Measurements from ENCODE around the gene ENGASE. TPM values are rescaled to one million over a fixed set of nuclear protein-coding genes. Genes with fewer than 3 reads are reported as not detected.

The ENGASE gene
- total and polyA plus RNA-seq, 2 of the 4 experiments (the other 2 are of a cell fraction), result 3.9 to 12.1 TPM

- DNase-seq, result no peak
- no peak overlapping the region for H3K56ac ChIP-seq (ENCODE audit: extremely low read depth, insufficient read depth, low read length)
- no peak overlapping the region for H3K23ac ChIP-seq (ENCODE audit: low read depth, low read length)
- ATAC-seq (ENCODE audit: low read depth), result no peak
- H3K27ac ChIP-seq (ENCODE audit: insufficient read depth, low read length), result no peak overlapping the region
- peaks cover 0 to 13% of the 10 kb centered on the region in 2 experiments; a peak in 2 of 4 replicates for H3K79me1 ChIP-seq (ENCODE audit: low read depth in 1 of 2, low read length in 2 of 2)
- H3K4ac ChIP-seq (ENCODE audit: low read depth, low read length), result no peak overlapping the region
- H2BK120ac ChIP-seq (ENCODE audit: low read depth, low read length), result no peak overlapping the region
- no peaks in the 10 kb centered on the region for H3K27me3 ChIP-seq (ENCODE audit: control insufficient read depth, insufficient read depth, low read length)
- H2BK20ac ChIP-seq (ENCODE audit: low read depth, low read length), result no peak overlapping the region
- H3K18ac ChIP-seq (ENCODE audit: low read depth, low read length), result no peak overlapping the region
- H3K4me2 ChIP-seq (ENCODE audit: low read depth, low read length), result no peak overlapping the region
- BruUV-seq (replicated peaks), result no TSS peak
- H2AK9ac ChIP-seq (replicated peaks; ENCODE audit: low read depth, low read length, poor library complexity), result no peak overlapping the region
- 0 out of 2 replicates have a peak, but pooled peaks cover 4% of the 10 kb centered on the region for H4K20me1 ChIP-seq (ENCODE audit: insufficient read depth, low read length)
- intact Hi-C loops (cut with micrococcal nuclease), result no loop called here
- H3K14ac ChIP-seq (replicated peaks; ENCODE audit: low read depth, low read length), result no peak overlapping the region
- H2AK5ac ChIP-seq (ENCODE audit: low read depth, low read length), result no peak overlapping the region
- H4K8ac ChIP-seq (ENCODE audit: low read depth in 2 of 2, low read length in 2 of 2), result no peak overlapping the region
- ChIA-PET CTCF (interaction anchor here (0.9 kb wide), 1 partner anchor 51 kb away, joined by 3 read pairs; no protein-coding TSS in a partner anchor), POLR2A (ENCODE audit: unreplicated experiment) (no interaction called here)
- TF ChIP-seq CHD1 (IDR thresholded peaks at IDR 0.05; ENCODE audit: low read depth, low read length) (no peak), MXI1 (IDR thresholded peaks at IDR 0.05; ENCODE audit: borderline replicate concordance, low read depth, low read length) (no peak), MAFK (IDR thresholded peaks at IDR 0.05; ENCODE audit: low read depth, low read length) (no peak), RCOR1 (IDR thresholded peaks at IDR 0.05; ENCODE audit: insufficient replicate concordance, low read length) (no peak), RFX5 (IDR thresholded peaks at IDR 0.05; ENCODE audit: low read depth, low read length) (no peak), FOS (IDR thresholded peaks at IDR 0.05; ENCODE audit: low read depth, low read length) (no peak), BHLHE40 (IDR thresholded peaks at IDR 0.05; ENCODE audit: low read depth, low read length) (no peak), ELK1 (IDR thresholded peaks at IDR 0.05; ENCODE audit: borderline replicate concordance, low read depth, low read length) (no peak), RAD21 (IDR thresholded peaks at IDR 0.05; ENCODE audit: low read length) (no peak), NFE2L2 (IDR thresholded peaks at IDR 0.05; ENCODE audit: low read depth, low read length) (no peak), CEBPB (IDR thresholded peaks at IDR 0.05; ENCODE audit: low read depth, low read length) (no peak), USF2 (IDR thresholded peaks at IDR 0.05; ENCODE audit: low read depth, low read length) (no peak), POLR2A (IDR thresholded peaks at IDR 0.05; ENCODE audit: low read depth, low read length) (no peak)
- TF ChIP-seq, protein P1, sequence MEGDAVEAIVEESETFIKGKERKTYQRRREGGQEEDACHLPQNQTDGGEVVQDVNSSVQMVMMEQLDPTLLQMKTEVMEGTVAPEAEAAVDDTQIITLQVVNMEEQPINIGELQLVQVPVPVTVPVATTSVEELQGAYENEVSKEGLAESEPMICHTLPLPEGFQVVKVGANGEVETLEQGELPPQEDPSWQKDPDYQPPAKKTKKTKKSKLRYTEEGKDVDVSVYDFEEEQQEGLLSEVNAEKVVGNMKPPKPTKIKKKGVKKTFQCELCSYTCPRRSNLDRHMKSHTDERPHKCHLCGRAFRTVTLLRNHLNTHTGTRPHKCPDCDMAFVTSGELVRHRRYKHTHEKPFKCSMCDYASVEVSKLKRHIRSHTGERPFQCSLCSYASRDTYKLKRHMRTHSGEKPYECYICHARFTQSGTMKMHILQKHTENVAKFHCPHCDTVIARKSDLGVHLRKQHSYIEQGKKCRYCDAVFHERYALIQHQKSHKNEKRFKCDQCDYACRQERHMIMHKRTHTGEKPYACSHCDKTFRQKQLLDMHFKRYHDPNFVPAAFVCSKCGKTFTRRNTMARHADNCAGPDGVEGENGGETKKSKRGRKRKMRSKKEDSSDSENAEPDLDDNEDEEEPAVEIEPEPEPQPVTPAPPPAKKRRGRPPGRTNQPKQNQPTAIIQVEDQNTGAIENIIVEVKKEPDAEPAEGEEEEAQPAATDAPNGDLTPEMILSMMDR (conservative IDR thresholded peaks at IDR 0.05; ENCODE audit: low read depth, low read length), result no peak
- H2AFZ ChIP-seq (replicated peaks; ENCODE audit: low read length, poor library complexity), result no peak overlapping the region
- H4K91ac ChIP-seq (ENCODE audit: insufficient read depth, low read depth, low read length), result no peak overlapping the region
- no peak overlapping the region for H3K4me3 ChIP-seq (ENCODE audit: insufficient read depth, low read depth, low read length)
- H3K9me3 ChIP-seq (ENCODE audit: control insufficient read depth, insufficient read depth, low read length), result no peaks in the 10 kb centered on the region
- dilution Hi-C loops (cut with HindIII; ENCODE audit: low sequenced_read_pairs, unreplicated experiment), result no loop called here
- H4K5ac ChIP-seq (ENCODE audit: low read depth, low read length), result no peak overlapping the region
- in situ Hi-C loops (cut with MboI; ENCODE audit: low sequenced_read_pairs), result loop anchor here (25.0 kb wide), 1 partner anchor 634 kb away; no protein-coding TSS in a partner anchor
- peaks cover 29% of the 10 kb centered on the region for H3K36me3 ChIP-seq (ENCODE audit: control insufficient read depth, insufficient read depth, low read length)
- no peak overlapping the region for H2BK15ac ChIP-seq (ENCODE audit: low read depth, low read length)
- no peak overlapping the region for H2BK5ac ChIP-seq (ENCODE audit: low read depth, low read length, poor library complexity, severe bottlenecking)
- WGBS, 2 experiments (ENCODE audit: extremely low coverage in 2 of 2, insufficient read length in 1 of 2), result 86% methylated on average over 4 of the region's 21 CpGs; no CpG with 5 or more reads in 1 of the 2 experiments
- no peaks in the 10 kb centered on the region; the same call in 1 of the 2 replicates for H3K9me1 ChIP-seq (ENCODE audit: insufficient read depth, low read length)
- H3K9ac ChIP-seq (ENCODE audit: low read depth, low read length), result no peak overlapping the region
- 0 out of 2 replicates have a peak, but pooled peaks cover 2% of the 10 kb centered on the region for H3K4me1 ChIP-seq (ENCODE audit: control insufficient read depth, insufficient read depth, low read length)
These were observed 4.0 kb downstream of the ENGASE start for GRCh38 chr17:79078476-79079190.
